ENCODE measurements around the gene DTNBP1. TPM values are rescaled to one million over a fixed set of nuclear protein-coding genes. Genes with fewer than 3 reads are reported as not detected.

DTNBP1 gene
- total RNA-seq, 1 experiment from 2014 or later, result 28.2 TPM

GRCh38 chr6:15674690-15675386, 12.0 kb upstream of the DTNBP1 start:
- H3K4me3 ChIP-seq (ENCODE audit: low read depth, low read length, poor library complexity, severe bottlenecking), result no peak overlapping the region
- no peak for DNase-seq (ENCODE audit: low spot score)
- peaks cover 12% of the 10 kb centered on the region for H3K27me3 ChIP-seq (replicated peaks; ENCODE audit: insufficient read depth, low read depth, low read length, poor library complexity)
- no peaks in the 10 kb centered on the region for H3K4me1 ChIP-seq (ENCODE audit: insufficient read depth, low read length, poor library complexity, severe bottlenecking)
- BruUV-seq (replicated peaks), result no TSS peak
- no peaks in the 10 kb centered on the region for H3K36me3 ChIP-seq (ENCODE audit: insufficient read depth, low read length, poor library complexity, severe bottlenecking)
- H3K27ac ChIP-seq (ENCODE audit: low read depth, low read length, poor library complexity, severe bottlenecking), result no peak overlapping the region
- CTCF ChIA-PET, result no interaction called here
- POLR2A ChIA-PET (ENCODE audit: low non-redundant PET), result no interaction called here
- TF ChIP-seq, protein P1, sequence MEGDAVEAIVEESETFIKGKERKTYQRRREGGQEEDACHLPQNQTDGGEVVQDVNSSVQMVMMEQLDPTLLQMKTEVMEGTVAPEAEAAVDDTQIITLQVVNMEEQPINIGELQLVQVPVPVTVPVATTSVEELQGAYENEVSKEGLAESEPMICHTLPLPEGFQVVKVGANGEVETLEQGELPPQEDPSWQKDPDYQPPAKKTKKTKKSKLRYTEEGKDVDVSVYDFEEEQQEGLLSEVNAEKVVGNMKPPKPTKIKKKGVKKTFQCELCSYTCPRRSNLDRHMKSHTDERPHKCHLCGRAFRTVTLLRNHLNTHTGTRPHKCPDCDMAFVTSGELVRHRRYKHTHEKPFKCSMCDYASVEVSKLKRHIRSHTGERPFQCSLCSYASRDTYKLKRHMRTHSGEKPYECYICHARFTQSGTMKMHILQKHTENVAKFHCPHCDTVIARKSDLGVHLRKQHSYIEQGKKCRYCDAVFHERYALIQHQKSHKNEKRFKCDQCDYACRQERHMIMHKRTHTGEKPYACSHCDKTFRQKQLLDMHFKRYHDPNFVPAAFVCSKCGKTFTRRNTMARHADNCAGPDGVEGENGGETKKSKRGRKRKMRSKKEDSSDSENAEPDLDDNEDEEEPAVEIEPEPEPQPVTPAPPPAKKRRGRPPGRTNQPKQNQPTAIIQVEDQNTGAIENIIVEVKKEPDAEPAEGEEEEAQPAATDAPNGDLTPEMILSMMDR (conservative IDR thresholded peaks at IDR 0.05; ENCODE audit: low read depth, low read length), result no peak
- TF ChIP-seq EZH2 (IDR thresholded peaks at IDR 0.05; ENCODE audit: borderline replicate concordance, low read depth, low read length, poor library complexity, severe bottlenecking), result no peak
- no peaks in the 10 kb centered on the region for H3K9me3 ChIP-seq (ENCODE audit: low read depth, low read length, poor library complexity, severe bottlenecking)
- intact Hi-C loops (cut with micrococcal nuclease; ENCODE audit: unreplicated experiment), result no loop called here

DNA sequence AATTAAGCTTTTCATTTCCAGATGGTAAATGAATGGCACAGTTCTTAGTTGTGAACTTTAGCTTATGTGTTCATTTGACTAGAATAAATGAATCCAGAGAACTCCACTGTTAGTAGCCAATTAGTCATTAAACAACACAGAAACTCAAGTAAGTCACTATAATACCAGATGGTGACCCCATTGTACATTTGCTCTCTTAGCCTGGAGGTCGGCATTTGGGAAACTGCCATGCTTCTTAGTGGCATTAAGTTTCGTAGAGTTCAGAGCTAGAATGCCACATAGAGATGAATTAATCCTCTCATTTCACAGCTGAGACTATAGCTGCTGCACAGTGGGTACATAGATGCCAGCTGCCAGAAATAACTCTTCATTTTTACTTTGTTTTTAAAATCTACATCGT, 10.8 kb upstream of the DTNBP1 start:
- ChIA-PET POLR2A (ENCODE audit: low non-redundant PET) (no interaction called here), CTCF (no interaction called here)
- H3K9me3 ChIP-seq (ENCODE audit: low read depth, low read length, poor library complexity, severe bottlenecking), result no peaks in the 10 kb centered on the region
- no peaks in the 10 kb centered on the region for H3K4me1 ChIP-seq (ENCODE audit: insufficient read depth, low read length, poor library complexity, severe bottlenecking)
- no peak overlapping the region for H3K4me3 ChIP-seq (ENCODE audit: low read depth, low read length, poor library complexity, severe bottlenecking)
- H3K27ac ChIP-seq (ENCODE audit: low read depth, low read length, poor library complexity, severe bottlenecking), result no peak overlapping the region
- DNase-seq (ENCODE audit: low spot score), result no peak
- no peaks in the 10 kb centered on the region for H3K36me3 ChIP-seq (ENCODE audit: insufficient read depth, low read length, poor library complexity, severe bottlenecking)
- intact Hi-C loops (cut with micrococcal nuclease; ENCODE audit: unreplicated experiment), result no loop called here
- BruUV-seq (replicated peaks), result no TSS peak
- no peak for TF ChIP-seq EZH2 (IDR thresholded peaks at IDR 0.05; ENCODE audit: borderline replicate concordance, low read depth, low read length, poor library complexity, severe bottlenecking)
- peaks cover 21% of the 10 kb centered on the region for H3K27me3 ChIP-seq (replicated peaks; ENCODE audit: insufficient read depth, low read depth, low read length, poor library complexity)

DNA sequence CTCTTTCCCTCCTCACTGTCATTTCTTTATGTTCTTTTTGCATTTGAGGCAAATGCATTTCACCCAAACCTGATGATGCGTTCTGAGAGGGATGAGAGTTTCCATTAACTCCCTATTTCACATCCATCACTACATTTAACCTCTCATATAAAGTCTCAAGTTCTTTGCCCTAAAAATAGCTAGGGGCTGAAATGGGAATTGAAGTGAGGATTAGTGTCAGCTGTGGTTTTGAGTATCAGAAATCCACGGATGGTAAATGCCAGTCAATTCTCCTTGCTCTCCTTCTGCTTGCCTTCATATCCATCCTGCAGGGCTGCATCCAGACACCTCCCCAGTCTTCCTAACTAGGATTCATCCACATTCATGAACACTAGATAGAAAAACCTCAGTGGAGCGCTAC, 10.0 kb upstream of the DTNBP1 start:
- DNase-seq (ENCODE audit: low spot score), result no peak
- peaks cover 23% of the 10 kb centered on the region for H3K27me3 ChIP-seq (replicated peaks; ENCODE audit: insufficient read depth, low read depth, low read length, poor library complexity)
- CTCF ChIA-PET, result no interaction called here
- H3K9me3 ChIP-seq (ENCODE audit: low read depth, low read length, poor library complexity, severe bottlenecking), result no peaks in the 10 kb centered on the region
- H3K36me3 ChIP-seq (ENCODE audit: insufficient read depth, low read length, poor library complexity, severe bottlenecking), result no peaks in the 10 kb centered on the region
- H3K4me1 ChIP-seq (ENCODE audit: insufficient read depth, low read length, poor library complexity, severe bottlenecking), result no peaks in the 10 kb centered on the region
- no peak overlapping the region for H3K27ac ChIP-seq (ENCODE audit: low read depth, low read length, poor library complexity, severe bottlenecking)
- intact Hi-C loops (cut with micrococcal nuclease; ENCODE audit: unreplicated experiment), result no loop called here
- BruUV-seq (replicated peaks), result no TSS peak
- H3K4me3 ChIP-seq (ENCODE audit: low read depth, low read length, poor library complexity, severe bottlenecking), result no peak overlapping the region
- TF ChIP-seq, protein P1 (conservative IDR thresholded peaks at IDR 0.05; ENCODE audit: low read depth, low read length), result no peak
- TF ChIP-seq EZH2 (IDR thresholded peaks at IDR 0.05; ENCODE audit: borderline replicate concordance, low read depth, low read length, poor library complexity, severe bottlenecking), result no peak
- POLR2A ChIA-PET (ENCODE audit: low non-redundant PET), result no interaction called here

GRCh38 chr6:15672291-15672690, 9.5 kb upstream of the DTNBP1 start:
- Histone ChIP-seq H3K4me3 (ENCODE audit: low read depth, low read length, poor library complexity, severe bottlenecking) (no peak overlapping the region), H3K4me1 (ENCODE audit: insufficient read depth, low read length, poor library complexity, severe bottlenecking) (no peaks in the 10 kb centered on the region), H3K27ac (ENCODE audit: low read depth, low read length, poor library complexity, severe bottlenecking) (no peak overlapping the region), H3K36me3 (ENCODE audit: insufficient read depth, low read length, poor library complexity, severe bottlenecking) (no peaks in the 10 kb centered on the region), H3K9me3 (ENCODE audit: low read depth, low read length, poor library complexity, severe bottlenecking) (no peaks in the 10 kb centered on the region), H3K27me3 (replicated peaks; ENCODE audit: insufficient read depth, low read depth, low read length, poor library complexity) (peaks cover 23% of the 10 kb centered on the region)
- intact Hi-C loops (cut with micrococcal nuclease; ENCODE audit: unreplicated experiment), result no loop called here
- ChIA-PET CTCF (no interaction called here), POLR2A (ENCODE audit: low non-redundant PET) (no interaction called here)
- TF ChIP-seq EZH2 (IDR thresholded peaks at IDR 0.05; ENCODE audit: borderline replicate concordance, low read depth, low read length, poor library complexity, severe bottlenecking), result no peak
- TF ChIP-seq, protein P1 (conservative IDR thresholded peaks at IDR 0.05; ENCODE audit: low read depth, low read length), result no peak
- DNase-seq (ENCODE audit: low spot score), result no peak
- no TSS peak for BruUV-seq (replicated peaks)

Data from A673 (cell line).